Choroid plexus epithelial cell (primary cell): ENCODE data around the gene EP300.
"Not testable (repeated sequence)": the region's sequence is repeated elsewhere in the genome, so short reads cannot be mapped to it uniquely, and the experiment has no call there.

ENCODE experiments used
- DNase-seq: peaks from one replicate; pipeline ENCODE4 v3.0.0-alpha.2; 2010; ENCODE audit warnings: low read depth
- H3K4me3 ChIP-seq: 2 replicates; pipeline ENCODE4 v1.5.1; 2011; ENCODE audit warnings: low read depth, mild to moderate bottlenecking, control low read depth, low read length, moderate library complexity
- CTCF ChIP-seq: conservative IDR thresholded peaks from 2 replicates; pipeline ENCODE4 v1.5.1; 2011; ENCODE audit warnings: low read depth, mild to moderate bottlenecking, control low read depth, inconsistent platforms, low read length, moderate library complexity

EP300 gene

GRCh38 chr22:41052661-41053490 is 39.5 kb upstream of the EP300 start:
- no peak for TF ChIP-seq CTCF
- peak; percentile 68 for DNase-seq
- H3K4me3 ChIP-seq, result no peak overlapping the region

- no peak for DNase-seq
- H3K4me3 ChIP-seq, result no peak overlapping the region
- no peak for TF ChIP-seq CTCF
These were observed 35.3 kb upstream of the EP300 start for GRCh38 chr22:41057076-41057475.

- peak; percentile 12 for DNase-seq
- no peak for TF ChIP-seq CTCF
These were observed 30.2 kb upstream of the EP300 start for GRCh38 chr22:41062146-41062545.

GRCh38 chr22:41064326-41064725 is 28.1 kb upstream of the EP300 start:
- not testable (repeated sequence) for DNase-seq, H3K4me3 ChIP-seq

More at GRCh38 chr22:41062146-41062545, 30.2 kb upstream of the EP300 start:
- H3K4me3 ChIP-seq, result no peak overlapping the region

GRCh38 chr22:41066341-41066740 is 26.1 kb upstream of the EP300 start:
- DNase-seq, H3K4me3 ChIP-seq: not testable (repeated sequence)

- DNase-seq, result not testable (repeated sequence)
These were observed 24.4 kb upstream of the EP300 start for GRCh38 chr22:41067968-41068367.

GRCh38 chr22:41070665-41071331 is 21.6 kb upstream of the EP300 start:
- H3K4me3 ChIP-seq, result no peak overlapping the region
- TF ChIP-seq CTCF, result no peak
- DNase-seq, result no peak

More at GRCh38 chr22:41067968-41068367, 24.4 kb upstream of the EP300 start:
- not testable (repeated sequence) for H3K4me3 ChIP-seq

- no peak for TF ChIP-seq CTCF
- no peak overlapping the region for H3K4me3 ChIP-seq
- DNase-seq, result no peak
These were observed 18.3 kb upstream of the EP300 start for GRCh38 chr22:41074061-41074460.
